Subcutaneous adipose tissue (tissue), 4 donors: ENCODE measurements around the gene RREB1. TPM values are rescaled to one million over a fixed set of nuclear protein-coding genes. Genes with fewer than 3 reads are reported as not detected.

Source experiments
- CTCF ChIP-seq: fragments of 450-650 bp; IDR thresholded peaks from one replicate; pipeline ENCODE4 v1.5.1; 2016; ENCODE audit warnings: low read depth, mild to moderate bottlenecking, control low read depth, antibody characterized with exemption, moderate library complexity
- total RNA-seq, 4 donors: library from RNA; depleted of rRNA; stranded (reverse); fragments of >200 nt; gene quantifications; one replicate each; pipeline ENCODE4 v1.1.0, GENCODE V29; 2016

Gene RREB1
- total RNA-seq, 4 donors from 2014 or later: 33.0 to 61.0 (median 40.5) TPM

GRCh38 chr6:7260291-7261031 is 152.7 kb downstream of the RREB1 start:
- no peak for TF ChIP-seq CTCF

GRCh38 chr6:7261032-7261841 is 153.5 kb downstream of the RREB1 start:
- TF ChIP-seq CTCF: no peak

- TF ChIP-seq CTCF: no peak
Observed at GRCh38 chr6:7261852-7262461, 154.2 kb downstream of the RREB1 start.

- TF ChIP-seq CTCF: no peak
Observed at GRCh38 chr6:7262746-7263518, 155.2 kb downstream of the RREB1 start.

- no peak for TF ChIP-seq CTCF
Observed at GRCh38 chr6:7264041-7264440, 156.3 kb downstream of the RREB1 start.

- TF ChIP-seq CTCF: no peak
Observed at GRCh38 chr6:7264686-7265384, 157.1 kb downstream of the RREB1 start.
